Measurements from ENCODE around the gene TPP2.

Gene TPP2

DNA sequence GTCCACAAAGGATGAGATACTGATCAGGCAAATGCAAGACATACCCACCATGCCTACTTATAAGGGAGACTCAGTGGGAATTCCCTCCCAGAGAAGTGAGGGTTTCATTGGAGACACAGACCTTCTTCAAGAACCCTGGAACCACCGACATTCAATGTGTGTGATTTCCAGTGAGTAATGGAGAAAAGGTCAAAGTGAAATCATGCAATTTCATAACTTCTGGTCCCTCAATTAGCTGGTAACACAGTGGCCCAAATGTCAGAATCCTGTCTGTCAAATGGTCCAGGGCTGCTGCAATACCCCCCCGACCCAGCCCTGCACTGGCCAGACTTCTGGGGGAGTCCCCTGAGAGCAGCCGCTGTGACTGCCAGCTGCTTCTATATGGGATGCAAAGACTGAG lies 102.7 kb downstream of the TPP2 start:
- 86% methylated on average over 3 of the region's 3 CpGs for WGBS
- no peak overlapping the region for H2BK12ac ChIP-seq (ENCODE audit: low read length in 2 of 2)
- peaks cover 11% of the 10 kb centered on the region for H3K4me1 ChIP-seq (ENCODE audit: control insufficient read depth, insufficient read depth, low read depth, low read length)
- H3K9ac ChIP-seq (ENCODE audit: low read length) = peak overlapping the region; percentile 75
- H3K4me2 ChIP-seq (ENCODE audit: low read length, poor library complexity, severe bottlenecking) = no peak overlapping the region
- no peak overlapping the region for H2AFZ ChIP-seq (ENCODE audit: low read depth, low read length)
- H4K8ac ChIP-seq (ENCODE audit: low read length) = no peak overlapping the region
- H3K4ac ChIP-seq (ENCODE audit: low read depth in 1 of 2, low read length in 2 of 2) = no peak overlapping the region
- no peak overlapping the region for H2BK15ac ChIP-seq (ENCODE audit: low read depth, poor library complexity, severe bottlenecking)
- no peak overlapping the region for H3K18ac ChIP-seq (ENCODE audit: low read depth in 1 of 2, low read length in 2 of 2)
- no peaks in the 10 kb centered on the region for H3K36me3 ChIP-seq (ENCODE audit: control insufficient read depth in 1 of 2, insufficient read depth in 2 of 2, low read depth in 1 of 2, low read length in 2 of 2)
- no peak overlapping the region for H3K14ac ChIP-seq (ENCODE audit: low read length in 2 of 2)
- DNase-seq = no peak
- no peak overlapping the region for H3K4me3 ChIP-seq (ENCODE audit: insufficient read depth in 1 of 2, low read depth in 1 of 2, low read length in 2 of 2)
- H3K79me1 ChIP-seq (replicated peaks; ENCODE audit: low read length, poor library complexity, severe bottlenecking) = no peaks in the 10 kb centered on the region
- no peak overlapping the region for H3K23ac ChIP-seq (ENCODE audit: low read length in 2 of 2)
- H4K91ac ChIP-seq (ENCODE audit: low read length) = no peak overlapping the region
- peaks cover 6% of the 10 kb centered on the region for H3K9me3 ChIP-seq (ENCODE audit: control insufficient read depth, low read length)
- H2BK120ac ChIP-seq (ENCODE audit: low read depth, low read length) = no peak overlapping the region
- H2BK5ac ChIP-seq (ENCODE audit: low read depth, low read length, poor library complexity, severe bottlenecking) = no peak overlapping the region
- H3K27me3 ChIP-seq (ENCODE audit: control insufficient read depth in 1 of 2, insufficient read depth in 1 of 2, low read length in 2 of 2) = peaks cover 0 to 9% of the 10 kb centered on the region in 2 experiments
- H3K27ac ChIP-seq (ENCODE audit: low read length, poor library complexity, severe bottlenecking) = no peak overlapping the region
- H2AK5ac ChIP-seq (ENCODE audit: low read length, severe bottlenecking) = no peak overlapping the region

DNA sequence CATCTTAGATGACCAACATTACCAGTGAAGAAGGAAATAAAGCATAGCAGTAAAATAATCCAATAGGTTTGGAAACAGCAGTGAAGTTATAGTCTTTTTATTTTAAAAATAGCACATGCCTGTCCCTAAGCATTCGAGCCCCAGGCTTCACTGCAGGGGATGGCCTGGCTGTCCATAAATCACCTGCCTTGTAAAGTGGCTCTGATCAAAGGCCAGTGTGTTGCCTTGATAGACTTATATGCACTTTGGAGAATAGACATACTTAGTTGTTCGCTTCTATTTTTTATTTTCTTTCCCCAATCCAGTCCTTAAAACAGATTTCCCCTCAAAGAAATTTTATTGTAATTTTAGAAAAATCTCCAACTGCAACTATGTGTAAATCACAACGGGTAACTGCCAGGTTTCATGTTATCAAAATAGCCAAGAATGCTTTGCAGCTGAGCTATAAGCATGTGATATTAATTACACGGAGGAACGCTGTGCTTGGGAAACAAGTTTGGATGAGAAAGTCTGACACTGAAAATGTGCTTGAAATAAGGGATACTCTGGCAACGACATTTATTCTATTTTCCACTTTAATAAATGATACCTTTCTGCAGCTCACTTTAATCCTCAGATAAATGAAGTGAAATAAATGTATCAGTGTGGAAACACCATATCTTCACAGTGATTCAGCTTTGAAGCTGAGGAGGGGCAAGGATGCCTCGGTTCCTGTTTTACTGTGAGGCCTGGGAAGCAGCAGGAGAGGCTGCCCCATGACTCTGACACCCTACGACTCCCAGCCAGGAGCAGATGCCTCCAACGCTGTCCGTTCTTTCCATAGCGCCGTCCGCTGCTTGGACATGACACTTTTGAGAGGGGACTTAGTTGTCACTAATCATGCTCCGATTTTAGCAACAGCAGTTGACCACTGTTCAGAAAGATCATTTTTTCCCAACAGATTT lies 103.6 kb downstream of the TPP2 start:
- H2AK5ac ChIP-seq (ENCODE audit: low read length, severe bottlenecking) = no peak overlapping the region
- 78% methylated on average over 10 of the region's 14 CpGs for WGBS
- no peak overlapping the region for H3K4me2 ChIP-seq (ENCODE audit: low read length, poor library complexity, severe bottlenecking)

DNA sequence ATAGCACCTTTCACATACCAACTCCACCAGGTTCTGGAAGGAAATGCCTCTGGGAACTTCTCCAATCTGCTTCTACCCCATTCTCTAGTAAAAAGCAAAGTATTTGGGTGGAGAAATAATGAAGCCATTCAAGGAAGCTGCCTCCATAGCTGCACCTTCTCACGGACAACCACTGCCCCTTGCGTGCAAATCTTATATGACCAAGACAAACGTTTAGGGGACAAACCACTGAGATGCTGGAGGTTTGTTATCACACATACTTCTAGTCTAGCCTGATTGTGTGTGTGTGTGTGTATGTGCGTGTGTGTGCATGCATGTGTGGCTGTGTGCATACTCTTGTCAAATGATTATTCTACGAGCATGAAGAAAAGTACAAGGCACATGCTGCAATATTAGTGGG lies 104.5 kb downstream of the TPP2 start:
- no peaks in the 10 kb centered on the region for H3K79me1 ChIP-seq (replicated peaks; ENCODE audit: low read length, poor library complexity, severe bottlenecking)
- no peak overlapping the region for H4K91ac ChIP-seq (ENCODE audit: low read length)
- H3K14ac ChIP-seq (ENCODE audit: low read length in 2 of 2) = no peak overlapping the region
- H3K4me2 ChIP-seq (ENCODE audit: low read length, poor library complexity, severe bottlenecking) = no peak overlapping the region
- no peak overlapping the region for H3K9ac ChIP-seq (ENCODE audit: low read length)
- no peak overlapping the region for H3K4me3 ChIP-seq (ENCODE audit: insufficient read depth in 1 of 2, low read depth in 1 of 2, low read length in 2 of 2)
- DNase-seq = no peak
- no peak overlapping the region for H4K8ac ChIP-seq (ENCODE audit: low read length)
- H3K23ac ChIP-seq (ENCODE audit: low read length in 2 of 2) = no peak overlapping the region
- no peak overlapping the region for H3K18ac ChIP-seq (ENCODE audit: low read depth in 1 of 2, low read length in 2 of 2)
- no peak overlapping the region for H2BK120ac ChIP-seq (ENCODE audit: low read depth, low read length)
- no peak overlapping the region for H2AK5ac ChIP-seq (ENCODE audit: low read length, severe bottlenecking)
- H3K27ac ChIP-seq (ENCODE audit: low read length, poor library complexity, severe bottlenecking) = no peak overlapping the region
- no peaks in the 10 kb centered on the region for H3K27me3 ChIP-seq (ENCODE audit: control insufficient read depth in 1 of 2, insufficient read depth in 1 of 2, low read length in 2 of 2)
- H2BK12ac ChIP-seq (ENCODE audit: low read length in 2 of 2) = no peak overlapping the region
- no peak overlapping the region for H2AFZ ChIP-seq (ENCODE audit: low read depth, low read length)
- peaks cover 15% of the 10 kb centered on the region for H3K4me1 ChIP-seq (ENCODE audit: control insufficient read depth, insufficient read depth, low read depth, low read length)
- 96% methylated on average over 5 of the region's 5 CpGs for WGBS
- no peak overlapping the region for H2BK15ac ChIP-seq (ENCODE audit: low read depth, poor library complexity, severe bottlenecking)
- H3K36me3 ChIP-seq (ENCODE audit: control insufficient read depth in 1 of 2, insufficient read depth in 2 of 2, low read depth in 1 of 2, low read length in 2 of 2) = no peaks in the 10 kb centered on the region
- H3K9me3 ChIP-seq (ENCODE audit: control insufficient read depth, low read length) = peaks cover 6% of the 10 kb centered on the region
- H2BK5ac ChIP-seq (ENCODE audit: low read depth, low read length, poor library complexity, severe bottlenecking) = no peak overlapping the region
- H3K4ac ChIP-seq (ENCODE audit: low read depth in 1 of 2, low read length in 2 of 2) = no peak overlapping the region

More for the DNA sequence above, 103.6 kb downstream of the TPP2 start:
- Histone ChIP-seq H3K4ac (ENCODE audit: low read depth in 1 of 2, low read length in 2 of 2) (no peak overlapping the region), H3K4me3 (ENCODE audit: insufficient read depth in 1 of 2, low read depth in 1 of 2, low read length in 2 of 2) (peak overlapping the region in 1 of 2 experiments; percentile 42), H3K14ac (ENCODE audit: low read length in 2 of 2) (no peak overlapping the region), H3K27ac (ENCODE audit: low read length, poor library complexity, severe bottlenecking) (peak overlapping the region; percentile 4), H3K79me1 (replicated peaks; ENCODE audit: low read length, poor library complexity, severe bottlenecking) (no peaks in the 10 kb centered on the region), H3K23ac (ENCODE audit: low read length in 2 of 2) (no peak overlapping the region), H3K9me3 (ENCODE audit: control insufficient read depth, low read length) (peaks cover 6% of the 10 kb centered on the region), H3K18ac (ENCODE audit: low read depth in 1 of 2, low read length in 2 of 2) (no peak overlapping the region), H3K4me1 (ENCODE audit: control insufficient read depth, insufficient read depth, low read depth, low read length) (peaks cover 13% of the 10 kb centered on the region), H2BK5ac (ENCODE audit: low read depth, low read length, poor library complexity, severe bottlenecking) (no peak overlapping the region), H2BK15ac (ENCODE audit: low read depth, poor library complexity, severe bottlenecking) (no peak overlapping the region), H3K36me3 (ENCODE audit: control insufficient read depth in 1 of 2, insufficient read depth in 2 of 2, low read depth in 1 of 2, low read length in 2 of 2) (no peaks in the 10 kb centered on the region), H2BK12ac (ENCODE audit: low read length in 2 of 2) (no peak overlapping the region), H3K9ac (ENCODE audit: low read length) (peak overlapping the region; percentile 75), H2AFZ (ENCODE audit: low read depth, low read length) (no peak overlapping the region), H2BK120ac (ENCODE audit: low read depth, low read length) (no peak overlapping the region), H3K27me3 (ENCODE audit: control insufficient read depth in 1 of 2, insufficient read depth in 1 of 2, low read length in 2 of 2) (no peaks in the 10 kb centered on the region), H4K91ac (ENCODE audit: low read length) (no peak overlapping the region), H4K8ac (ENCODE audit: low read length) (no peak overlapping the region)
- no peak for DNase-seq

DNA sequence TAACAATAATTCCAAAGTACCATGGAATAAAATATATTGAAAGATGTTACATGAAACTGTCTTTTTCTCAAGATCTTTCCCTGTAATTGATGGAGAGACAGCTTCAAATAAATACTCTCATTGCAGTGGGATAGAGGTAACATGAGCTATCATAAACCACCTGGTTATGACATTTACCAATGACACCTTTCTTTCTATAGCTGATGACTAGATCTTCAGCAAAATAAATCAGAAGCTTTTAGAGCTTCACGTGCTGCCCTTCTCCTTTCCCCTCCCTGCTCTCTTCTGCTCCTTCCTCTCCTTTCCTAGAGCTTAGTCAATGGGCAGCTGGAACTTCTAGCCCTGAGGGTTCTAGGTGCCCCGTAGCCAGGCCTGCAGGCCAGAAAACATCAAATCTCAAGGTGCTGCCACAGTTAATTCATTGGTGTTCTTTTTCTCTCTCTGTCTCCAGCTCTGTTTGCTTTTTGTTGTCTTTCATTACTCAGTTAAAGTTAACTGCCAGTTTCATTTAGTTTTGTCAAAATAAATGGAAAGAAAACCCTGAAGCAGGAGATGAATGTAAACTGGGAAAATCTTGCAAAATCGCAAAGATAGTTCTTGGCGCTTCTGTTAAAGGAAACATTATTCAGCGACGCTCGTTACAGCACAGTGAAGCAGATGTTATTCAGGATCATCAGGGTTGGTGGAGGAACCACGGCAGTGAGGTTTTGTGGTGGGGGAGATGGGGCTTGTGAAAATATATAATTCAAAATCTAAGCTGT lies 106.4 kb downstream of the TPP2 start:
- no peaks in the 10 kb centered on the region for H3K79me1 ChIP-seq (replicated peaks; ENCODE audit: low read length, poor library complexity, severe bottlenecking)
- H2BK120ac ChIP-seq (ENCODE audit: low read depth, low read length) = no peak overlapping the region
- H3K4ac ChIP-seq (ENCODE audit: low read depth in 1 of 2, low read length in 2 of 2) = no peak overlapping the region
- peaks cover 6% of the 10 kb centered on the region for H3K9me3 ChIP-seq (ENCODE audit: control insufficient read depth, low read length)
- H2BK12ac ChIP-seq (ENCODE audit: low read length in 2 of 2) = no peak overlapping the region
- H2BK5ac ChIP-seq (ENCODE audit: low read depth, low read length, poor library complexity, severe bottlenecking) = no peak overlapping the region
- 89% methylated on average over 8 of the region's 8 CpGs for WGBS
- H4K8ac ChIP-seq (ENCODE audit: low read length) = no peak overlapping the region
- H3K36me3 ChIP-seq (ENCODE audit: control insufficient read depth in 1 of 2, insufficient read depth in 2 of 2, low read depth in 1 of 2, low read length in 2 of 2) = no peaks in the 10 kb centered on the region
- H3K23ac ChIP-seq (ENCODE audit: low read length in 2 of 2) = no peak overlapping the region
- peaks cover 15% of the 10 kb centered on the region for H3K4me1 ChIP-seq (ENCODE audit: control insufficient read depth, insufficient read depth, low read depth, low read length)
- no peak overlapping the region for H2AK5ac ChIP-seq (ENCODE audit: low read length, severe bottlenecking)
- DNase-seq = no peak
- no peak overlapping the region for H3K4me2 ChIP-seq (ENCODE audit: low read length, poor library complexity, severe bottlenecking)
- no peak overlapping the region for H2BK15ac ChIP-seq (ENCODE audit: low read depth, poor library complexity, severe bottlenecking)
- no peak overlapping the region for H3K4me3 ChIP-seq (ENCODE audit: insufficient read depth in 1 of 2, low read depth in 1 of 2, low read length in 2 of 2)
- no peaks in the 10 kb centered on the region for H3K27me3 ChIP-seq (ENCODE audit: control insufficient read depth in 1 of 2, insufficient read depth in 1 of 2, low read length in 2 of 2)
- no peak overlapping the region for H3K14ac ChIP-seq (ENCODE audit: low read length in 2 of 2)
- H2AFZ ChIP-seq (ENCODE audit: low read depth, low read length) = no peak overlapping the region
- no peak overlapping the region for H3K18ac ChIP-seq (ENCODE audit: low read depth in 1 of 2, low read length in 2 of 2)
- no peak overlapping the region for H4K91ac ChIP-seq (ENCODE audit: low read length)
- peak overlapping the region; percentile 54 for H3K9ac ChIP-seq (ENCODE audit: low read length)
- peak overlapping the region; percentile 50 for H3K27ac ChIP-seq (ENCODE audit: low read length, poor library complexity, severe bottlenecking)
